H1 (cell line): ENCODE data around the gene ABHD14A. TPM values are rescaled to one million over a fixed set of nuclear protein-coding genes. Genes with fewer than 3 reads are reported as not detected.
A peak's percentile ranks its signal among the peaks of the same experiment; 100 is the strongest.

Experiments
- CTCF ChIA-PET: fragments of 300-600 bp; sonication (Branson Sonifier 250); formaldehyde crosslinking; loops from one replicate; lab custom pipeline; 2021; ENCODE audit not compliant: partially characterized antibody; lab: Charles Lee
- POLR2A ChIA-PET: fragments of 300-600 bp; sonication (Branson Sonifier 250); formaldehyde crosslinking; loops from one replicate; lab custom pipeline; 2021; ENCODE audit warnings: inconsistent platforms; ENCODE audit not compliant: partially characterized antibody; lab: Charles Lee
- DNase-seq, 2 experiments: peaks; one replicate each; pipeline versions ENCODE4 v3.0.0 to v3.0.0-alpha.2; 2010 to 2022; ENCODE audit warnings: low spot score in 2 of 2, low read depth in 1 of 2, mixed read lengths in 1 of 2
- FAIRE-seq: peaks from 2 replicates; lab custom pipeline; 2011; peaks lifted over from hg19 to GRCh38; lab: Jason Lieb, UNC
- H2AFZ ChIP-seq: 2 replicates; pipeline ENCODE4 v1.8.1; 2012; ENCODE audit warnings: low read length, inconsistent platforms
- H2AK5ac ChIP-seq: 2 replicates; pipeline ENCODE4 v1.6.1; 2013; ENCODE audit warnings: low read depth, low read length
- H2BK120ac ChIP-seq: replicated peaks from 2 replicates; pipeline ENCODE3; 2013; ENCODE audit warnings: low read depth, low read length, inconsistent platforms
- H2BK12ac ChIP-seq: 2 replicates; pipeline ENCODE4 v1.6.1; 2013; ENCODE audit warnings: low read depth, low read length
- H2BK15ac ChIP-seq: 2 replicates; pipeline ENCODE4 v1.6.1; 2013; ENCODE audit warnings: low read length
- H2BK20ac ChIP-seq: 2 replicates; pipeline ENCODE4 v1.6.1; 2013; ENCODE audit warnings: low read length
- H2BK5ac ChIP-seq: 2 replicates; pipeline ENCODE4 v1.6.1; 2013; ENCODE audit warnings: low read depth, low read length
- H3K14ac ChIP-seq: 2 replicates; pipeline ENCODE4 v1.6.1; 2013; ENCODE audit warnings: inconsistent platforms; ENCODE audit not compliant: insufficient read length
- H3K18ac ChIP-seq: 2 replicates; pipeline ENCODE4 v1.6.1; 2013; ENCODE audit warnings: low read length; ENCODE audit errors: extremely low read depth
- H3K23ac ChIP-seq: 2 replicates; pipeline ENCODE4 v1.6.1; 2013; ENCODE audit warnings: inconsistent platforms; ENCODE audit not compliant: insufficient read length
- H3K23me2 ChIP-seq: 2 replicates; pipeline ENCODE4 v1.6.1; 2013; ENCODE audit warnings: low read depth, low read length
- H3K27ac ChIP-seq: 2 replicates; pipeline ENCODE4 v1.6.1; 2011; ENCODE audit warnings: low read depth, low read length, inconsistent platforms
- H3K27me3 ChIP-seq, 4 experiments: replicated peaks in 1 of 4; 1 replicate in 1 of 4; 2 replicates in 3 of 4; pipeline versions ENCODE4 v1.6.1 to v1.8.1; 2011 to 2013; ENCODE audit warnings: low read length in 3 of 4, mild to moderate bottlenecking in 3 of 4, inconsistent platforms in 2 of 4, mixed read lengths in 2 of 4, moderate library complexity in 1 of 4; ENCODE audit not compliant: control insufficient read depth in 3 of 4, insufficient read depth in 3 of 4; ENCODE audit errors: extremely low read depth in 1 of 4
- H3K36me3 ChIP-seq, 4 experiments: 2 replicates each; pipeline versions ENCODE4 v1.6.1 to v1.8.1; 2011 to 2013; ENCODE audit warnings: mild to moderate bottlenecking in 4 of 4, low read length in 3 of 4, moderate library complexity in 2 of 4, control low read depth in 1 of 4, inconsistent platforms in 1 of 4; ENCODE audit not compliant: insufficient read depth in 4 of 4, control insufficient read depth in 2 of 4
- H3K4ac ChIP-seq: replicated peaks from 2 replicates; pipeline ENCODE3; 2013; ENCODE audit warnings: low read length, low read depth, mixed read lengths, inconsistent platforms; ENCODE audit not compliant: insufficient read length
- H3K4me1 ChIP-seq, 4 experiments: replicated peaks in 1 of 4; 1 replicate in 1 of 4; 2 replicates in 3 of 4; pipeline versions ENCODE4 v1.6.1 to v1.8.1; 2011 to 2013; ENCODE audit warnings: low read length in 3 of 4, inconsistent platforms in 2 of 4, mixed read lengths in 1 of 4; ENCODE audit not compliant: insufficient read depth in 4 of 4, control insufficient read depth in 3 of 4
- H3K4me2 ChIP-seq, 2 experiments: 2 replicates each; pipeline versions ENCODE4 v1.6.1 to v1.8.1; 2011 to 2013; ENCODE audit warnings: low read depth in 2 of 2, low read length in 2 of 2, control low read depth in 1 of 2, inconsistent platforms in 1 of 2, mild to moderate bottlenecking in 1 of 2; ENCODE audit not compliant: insufficient read depth in 1 of 2
- H3K4me3 ChIP-seq, 4 experiments: fragments of 200-600, 300-600 bp in 1 of 4; sonication (generic), shearing (Covaris generic), sonication (Bioruptor Twin) in 1 of 4; 2 replicates each; pipeline versions ENCODE4 v1.5.1 to v1.8.1; 2011 to 2016; ENCODE audit warnings: low read length in 4 of 4, low read depth in 3 of 4, control low read depth in 2 of 4, inconsistent platforms in 2 of 4, mild to moderate bottlenecking in 2 of 4, mixed read lengths in 1 of 4, moderate library complexity in 1 of 4; ENCODE audit not compliant: insufficient read depth in 2 of 4; ENCODE audit errors: extremely low read depth in 1 of 4
- H3K56ac ChIP-seq: replicated peaks from 2 replicates; pipeline ENCODE3; 2013; ENCODE audit warnings: low read depth, mild to moderate bottlenecking, mixed read lengths, low read length, inconsistent platforms; ENCODE audit not compliant: insufficient read length
- H3K79me1 ChIP-seq: 2 replicates; pipeline ENCODE4 v1.6.1; 2013; ENCODE audit warnings: low read depth, low read length, control low read depth
- H3K79me2 ChIP-seq, 2 experiments: 2 replicates each; pipeline versions ENCODE4 v1.6.1 to v1.8.1; 2012 to 2013; ENCODE audit warnings: low read length in 2 of 2, mild to moderate bottlenecking in 2 of 2, inconsistent platforms in 1 of 2; ENCODE audit not compliant: insufficient read depth in 2 of 2, control insufficient read depth in 1 of 2
- H3K9ac ChIP-seq, 4 experiments: replicated peaks in 1 of 4; 1 replicate in 1 of 4; 2 replicates in 3 of 4; pipeline versions ENCODE4 v1.6.1 to v1.8.1; 2011 to 2013; ENCODE audit warnings: low read depth in 3 of 4, low read length in 3 of 4, control low read depth in 2 of 4, mild to moderate bottlenecking in 2 of 4, moderate library complexity in 2 of 4, inconsistent platforms in 1 of 4; ENCODE audit errors: extremely low read depth in 1 of 4
- H3K9me3 ChIP-seq, 2 experiments: 2 replicates each; pipeline versions ENCODE4 v1.6.1 to v1.8.1; 2012 to 2013; ENCODE audit warnings: mild to moderate bottlenecking in 2 of 2, moderate library complexity in 2 of 2, control low read depth in 1 of 2, inconsistent platforms in 1 of 2, low read depth in 1 of 2, low read length in 1 of 2, mixed read lengths in 1 of 2; ENCODE audit not compliant: insufficient read depth in 2 of 2
- H4K20me1 ChIP-seq, 2 experiments: replicated peaks in 1 of 2; 2 replicates each; pipeline versions ENCODE3 to v1.8.1; 2011 to 2013; ENCODE audit warnings: inconsistent platforms in 2 of 2, low read length in 2 of 2, mild to moderate bottlenecking in 1 of 2; ENCODE audit not compliant: insufficient read depth in 2 of 2, control insufficient read depth in 1 of 2
- H4K5ac ChIP-seq: 2 replicates; pipeline ENCODE4 v1.6.1; 2013; ENCODE audit warnings: low read length, low read depth, mixed read lengths, inconsistent platforms; ENCODE audit not compliant: insufficient read length
- H4K8ac ChIP-seq: 2 replicates; pipeline ENCODE4 v1.8.0; 2013; ENCODE audit warnings: mild to moderate bottlenecking, moderate library complexity, low read length, inconsistent platforms; ENCODE audit not compliant: insufficient read depth; ENCODE audit errors: extremely low read depth
- H4K91ac ChIP-seq: replicated peaks from 2 replicates; pipeline ENCODE3; 2013; ENCODE audit warnings: low read length, mixed read lengths, inconsistent platforms; ENCODE audit not compliant: insufficient read length
- CBX5 ChIP-seq: fragments of 300-800, 300-1000 bp; sonication (generic); IDR thresholded peaks from 2 replicates; pipeline ENCODE4 v1.7.1; 2016; ENCODE audit warnings: antibody characterized with exemption, low read length, low read depth
- EGR1 ChIP-seq: IDR thresholded peaks from 2 replicates; pipeline ENCODE4 v1.6.1; 2011; ENCODE audit warnings: low read depth, low read length, borderline replicate concordance
- HDAC6 ChIP-seq: IDR thresholded peaks from one replicate; pipeline ENCODE4 v1.7.1; 2012; ENCODE audit warnings: low read depth, mild to moderate bottlenecking, inconsistent platforms, low read length, moderate library complexity
- KDM5A ChIP-seq: fragments of 200-600 bp; IDR thresholded peaks from 2 replicates; pipeline ENCODE4 v1.7.1; 2012; ENCODE audit warnings: mild to moderate bottlenecking, low read length, inconsistent platforms, mixed read lengths
- MAFK ChIP-seq: IDR thresholded peaks from 2 replicates; pipeline ENCODE4 v1.6.1; 2012; ENCODE audit warnings: low read depth, mild to moderate bottlenecking, improper control_type of control experiment, low read length
- NANOG ChIP-seq: IDR thresholded peaks from 2 replicates; pipeline ENCODE4 v1.6.1; 2011; ENCODE audit warnings: low read length, low read depth, mild to moderate bottlenecking, inconsistent platforms; ENCODE audit not compliant: insufficient read depth, poor library complexity, severe bottlenecking
- NRF1 ChIP-seq: IDR thresholded peaks from 2 replicates; pipeline ENCODE4 v1.6.1; 2011; ENCODE audit warnings: mild to moderate bottlenecking, low read depth, low read length, improper control_type of control experiment
- POLR2A ChIP-seq, 2 experiments: IDR thresholded peaks; 1 replicate in 1 of 2; 2 replicates in 1 of 2; pipeline ENCODE4 v1.6.1; 2011; ENCODE audit warnings: low read depth in 2 of 2, low read length in 2 of 2, mild to moderate bottlenecking in 2 of 2; ENCODE audit errors: control extremely low read depth in 1 of 2
- SP4 ChIP-seq: IDR thresholded peaks from 2 replicates; pipeline ENCODE4 v1.6.1; 2012; ENCODE audit warnings: low read length, inconsistent platforms
- SRF ChIP-seq: IDR thresholded peaks from 2 replicates; pipeline ENCODE4 v1.6.1; 2011; ENCODE audit warnings: mild to moderate bottlenecking, low read depth, low read length, moderate library complexity
- TCF12 ChIP-seq: IDR thresholded peaks from 2 replicates; pipeline ENCODE4 v1.6.1; 2011; ENCODE audit warnings: low read depth, mild to moderate bottlenecking, low read length
- WGBS, 2 experiments: shearing (Covaris generic) in 1 of 2; methylation state at CpG; one replicate each; pipeline versions ENCODE4 v1.1.6 to v1.1.7; 2013 to 2015; ENCODE audit warnings: low lambda C conversion rate in 2 of 2, mixed read lengths in 2 of 2, inconsistent platforms in 1 of 2, low coverage in 1 of 2, missing lambda C conversion rate in 1 of 2; ENCODE audit not compliant: insufficient replicate concordance in 2 of 2, insufficient coverage in 1 of 2, insufficient read length in 1 of 2; ENCODE audit errors: extremely low coverage in 1 of 2, missing lambda C conversion rate in 1 of 2; 5-methylcytosine and 5-hydroxymethylcytosine counted together
- polyA plus RNA-seq, 7 experiments: library from polyadenylated mRNA; depleted of rRNA in 3 of 7; stranded (reverse) in 5 of 7; unstranded in 2 of 7; fragments of >200 nt in 5 of 7; fragments of 200-250 nt in 2 of 7; gene quantifications; 1 replicate in 5 of 7; 2 replicates in 1 of 7; 4 replicates in 1 of 7; pipeline versions ENCODE4 v1.2.1 to v1.2.3, GENCODE V29; 2011 to 2013; ENCODE audit warnings: missing spikeins in 2 of 7, mixed read lengths in 2 of 7
- total RNA-seq: library from RNA; stranded (reverse); fragmentation: NEBNext Ultra II Directional; extraction: Animal tissue kit (Norgen Biotek cat#: 25700); gene quantifications from 2 replicates; pipeline ENCODE4 v1.2.1, GENCODE V29; 2021
- TF ChIP-seq, protein P1 (sequence below): IDR thresholded peaks from 2 replicates; pipeline ENCODE4 v1.6.1; 2012; ENCODE audit warnings: low read length, inconsistent platforms

ABHD14A gene
- total and polyA plus RNA-seq, 2 of the 8 experiments (the other 6 are each of a cell fraction or from before 2014, with no cell fraction given): 4.6 to 9.8 TPM

DNA sequence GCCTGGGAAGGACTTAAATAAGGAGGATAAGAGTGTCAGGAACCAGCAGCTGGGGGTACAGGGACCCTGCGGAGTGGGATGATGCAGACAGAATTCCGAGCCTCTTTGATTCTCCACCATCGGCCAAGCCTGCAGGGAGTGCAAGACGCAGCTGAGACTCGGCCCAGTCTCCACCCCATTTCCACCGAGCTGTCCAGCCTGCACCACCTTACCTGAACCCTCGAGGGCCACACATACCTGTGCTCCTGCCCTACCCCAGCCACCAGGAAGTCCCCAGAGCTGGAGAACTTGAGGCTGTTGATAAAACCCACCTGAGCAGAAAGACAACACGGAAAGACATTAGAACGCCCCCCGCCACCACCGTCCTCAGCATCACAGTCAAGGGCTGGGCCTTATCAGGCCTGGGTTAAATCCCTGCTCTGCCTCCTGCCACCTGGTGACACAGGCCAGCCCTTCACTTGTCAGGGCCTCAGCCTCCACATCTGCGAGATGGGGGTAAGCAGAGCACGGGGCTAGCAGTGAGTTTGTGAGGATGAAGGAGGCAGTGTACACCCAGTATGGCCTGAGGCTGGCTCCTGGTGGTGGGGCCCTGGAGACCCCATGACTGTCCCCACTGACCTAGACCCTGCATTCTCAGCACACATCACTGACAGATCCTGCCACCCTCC lies 41.3 kb upstream of the ABHD14A start:
- CTCF ChIA-PET: interaction anchor here (1.0 to 1.8 kb wide), 6 partner anchors 8 to 113 kb away, joined by 3 to 8 read pairs (median 4); partner anchors contain the start of gene RRP9
- no peak for TF ChIP-seq CBX5
- no peak for TF ChIP-seq NRF1
- TF ChIP-seq POLR2A (IDR thresholded peaks at IDR 0.05; ENCODE audit: control extremely low read depth in 1 of 2, low read depth in 2 of 2, low read length in 2 of 2): no peak
- no peak for TF ChIP-seq EGR1
- TF ChIP-seq TCF12: no peak
- no peak for TF ChIP-seq SP4
- TF ChIP-seq MAFK: no peak
- TF ChIP-seq, protein P1, sequence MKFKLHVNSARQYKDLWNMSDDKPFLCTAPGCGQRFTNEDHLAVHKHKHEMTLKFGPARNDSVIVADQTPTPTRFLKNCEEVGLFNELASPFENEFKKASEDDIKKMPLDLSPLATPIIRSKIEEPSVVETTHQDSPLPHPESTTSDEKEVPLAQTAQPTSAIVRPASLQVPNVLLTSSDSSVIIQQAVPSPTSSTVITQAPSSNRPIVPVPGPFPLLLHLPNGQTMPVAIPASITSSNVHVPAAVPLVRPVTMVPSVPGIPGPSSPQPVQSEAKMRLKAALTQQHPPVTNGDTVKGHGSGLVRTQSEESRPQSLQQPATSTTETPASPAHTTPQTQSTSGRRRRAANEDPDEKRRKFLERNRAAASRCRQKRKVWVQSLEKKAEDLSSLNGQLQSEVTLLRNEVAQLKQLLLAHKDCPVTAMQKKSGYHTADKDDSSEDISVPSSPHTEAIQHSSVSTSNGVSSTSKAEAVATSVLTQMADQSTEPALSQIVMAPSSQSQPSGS: no peak
- TF ChIP-seq SRF: no peak
- no peak for TF ChIP-seq HDAC6
- no peak for TF ChIP-seq KDM5A
- no peak for TF ChIP-seq NANOG

More for the DNA sequence above, 41.3 kb upstream of the ABHD14A start:
- H3K56ac ChIP-seq: no peak overlapping the region
- peaks cover 2% of the 10 kb centered on the region for H3K79me1 ChIP-seq
- no peaks in the 10 kb centered on the region for H3K4me1 ChIP-seq
- H4K5ac ChIP-seq: no peak overlapping the region
- POLR2A ChIA-PET: interaction anchor here (0.6 to 1.6 kb wide), 3 partner anchors 8 to 137 kb away, joined by 3 to 9 read pairs (median 3); partner anchors contain the start of genes PARP3 and RRP9
- H3K36me3 ChIP-seq: peaks cover 26 to 47% (median 43%) of the 10 kb centered on the region in 4 experiments
- H3K14ac ChIP-seq: no peak overlapping the region
- H2AK5ac ChIP-seq: no peak overlapping the region
- peaks cover 0 to 23% of the 10 kb centered on the region in 2 experiments for H4K20me1 ChIP-seq
- no peak overlapping the region for H4K91ac ChIP-seq
- peaks cover 0 to 3% of the 10 kb centered on the region in 2 experiments; a peak in 2 of 4 replicates for H3K79me2 ChIP-seq
- H3K27me3 ChIP-seq: no peaks in the 10 kb centered on the region
- H3K9me3 ChIP-seq: no peaks in the 10 kb centered on the region
- 93% methylated on average over 11 of the region's 13 CpGs; no CpG with 5 or more reads in 1 of the 2 experiments for WGBS, 2 experiments
- no peak overlapping the region for H2BK15ac ChIP-seq
- H3K23ac ChIP-seq: no peak overlapping the region
- no peak overlapping the region for H2AFZ ChIP-seq
- no peak overlapping the region for H3K4me2 ChIP-seq
- H3K23me2 ChIP-seq: no peaks in the 10 kb centered on the region
- H3K9ac ChIP-seq: no peak overlapping the region
- H3K4me3 ChIP-seq: no peak overlapping the region
- FAIRE-seq: no peak
- H2BK12ac ChIP-seq: no peak overlapping the region
- H3K4ac ChIP-seq: no peak overlapping the region
- H3K18ac ChIP-seq: no peak overlapping the region
- peak in 1 of 2 experiments; percentile 20 for DNase-seq
- H2BK20ac ChIP-seq: no peak overlapping the region
- H2BK120ac ChIP-seq: no peak overlapping the region
- H4K8ac ChIP-seq: 0 out of 2 replicates have a peak overlapping the region, but pooled peaks have one; percentile 2
- no peak overlapping the region for H3K27ac ChIP-seq
- H2BK5ac ChIP-seq: no peak overlapping the region
